A673 (cell line): ENCODE results near the gene ASGR2.

Experiments
- CTCF ChIP-seq: fragments of 300-800, 200-600 bp; sonication (generic); conservative IDR thresholded peaks from 2 replicates; pipeline ENCODE4 v1.5.1; 2017; ENCODE audit warnings: low read depth, mild to moderate bottlenecking, antibody characterized with exemption, low read length, moderate library complexity, mixed read lengths
- EZH2 ChIP-seq: fragments of 200-600 bp; sonication (generic); IDR thresholded peaks from 2 replicates; pipeline ENCODE4 v1.6.1; 2017; ENCODE audit warnings: borderline replicate concordance, low read depth, mild to moderate bottlenecking, mixed read lengths, antibody characterized with exemption, low read length; ENCODE audit not compliant: poor library complexity, severe bottlenecking

GRCh38 chr17:7068268-7068667 is 46.4 kb downstream of the ASGR2 start:
- TF ChIP-seq CTCF = no peak
- TF ChIP-seq EZH2 = no peak
